ENCODE data around the gene C1QA.
"Not testable (repeated sequence)": the region's sequence is repeated elsewhere in the genome, so short reads cannot be mapped to it uniquely, and the experiment has no call there.

C1QA gene

DNA sequence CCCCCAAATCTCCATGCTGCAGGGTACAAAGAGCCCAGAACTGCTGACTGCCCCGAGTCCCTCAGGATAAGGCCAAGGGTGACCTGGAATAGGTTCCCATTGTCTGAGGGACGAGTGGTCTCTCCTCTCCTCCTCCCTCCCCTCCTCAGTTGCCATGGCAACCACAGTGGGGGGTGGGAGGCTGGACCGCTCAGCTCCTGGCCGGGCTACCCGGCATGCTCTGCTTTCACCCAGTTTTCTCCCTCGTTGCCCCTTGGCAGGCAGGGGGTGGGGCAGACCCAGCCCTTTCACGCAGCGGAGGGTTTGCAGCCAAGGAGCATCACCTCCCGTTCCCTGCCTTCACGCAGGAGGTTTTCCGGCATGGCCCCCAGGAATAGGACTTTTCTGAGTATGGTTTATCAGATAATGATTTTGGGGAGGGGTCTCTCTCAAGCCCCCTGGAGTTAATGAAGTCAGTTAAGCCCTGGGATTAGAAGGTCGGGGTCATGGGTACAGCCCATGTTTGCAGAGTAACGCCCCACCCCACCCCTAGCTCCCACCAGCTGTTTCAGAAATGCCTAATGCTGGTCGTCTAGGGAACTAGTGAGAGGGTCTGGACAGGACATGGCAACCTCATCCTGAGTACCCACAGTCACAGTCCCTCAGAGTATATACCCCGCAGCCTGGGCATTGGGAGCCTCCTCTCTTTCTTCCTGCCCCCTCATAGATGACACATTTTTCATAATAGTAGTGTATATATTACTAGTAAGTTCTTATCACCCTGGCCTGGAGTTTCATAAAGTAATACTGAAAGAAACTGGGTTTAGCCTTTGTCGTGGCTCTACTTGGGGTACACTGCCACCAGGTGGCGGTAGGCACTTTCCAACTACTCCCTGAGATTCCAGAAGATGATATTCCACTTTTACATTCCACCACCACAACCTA lies 37.3 kb downstream of the C1QA start:
- peak in 1 of 2 donors; percentile 31 for DNase-seq (ENCODE audit: low read depth in 2 of 2)

- no peak for DNase-seq (ENCODE audit: low read depth in 2 of 2)
Observed at GRCh38 chr1:22674410-22674749, 38.0 kb downstream of the C1QA start.

DNA sequence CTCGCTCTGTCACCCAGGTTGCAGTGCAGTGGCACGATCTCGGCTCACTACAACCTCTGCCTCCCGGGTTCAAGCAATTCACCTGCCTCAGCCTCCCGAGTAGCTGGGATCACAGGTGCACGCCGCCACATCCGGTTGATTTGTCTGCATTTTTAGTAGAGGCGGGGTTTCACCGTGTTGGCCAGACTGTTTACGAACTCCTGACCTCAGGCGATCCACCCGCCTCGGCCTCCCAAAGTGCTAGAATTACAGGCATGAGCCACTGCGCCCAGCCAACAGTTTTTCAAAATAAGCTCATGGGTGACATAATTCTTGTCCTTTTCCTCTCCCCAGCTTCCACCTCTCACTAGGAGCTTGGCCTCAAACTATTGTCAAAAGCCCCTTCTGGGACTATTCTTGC lies 39.7 kb downstream of the C1QA start:
- DNase-seq (ENCODE audit: low read depth in 2 of 2), result not testable (repeated sequence)

DNA sequence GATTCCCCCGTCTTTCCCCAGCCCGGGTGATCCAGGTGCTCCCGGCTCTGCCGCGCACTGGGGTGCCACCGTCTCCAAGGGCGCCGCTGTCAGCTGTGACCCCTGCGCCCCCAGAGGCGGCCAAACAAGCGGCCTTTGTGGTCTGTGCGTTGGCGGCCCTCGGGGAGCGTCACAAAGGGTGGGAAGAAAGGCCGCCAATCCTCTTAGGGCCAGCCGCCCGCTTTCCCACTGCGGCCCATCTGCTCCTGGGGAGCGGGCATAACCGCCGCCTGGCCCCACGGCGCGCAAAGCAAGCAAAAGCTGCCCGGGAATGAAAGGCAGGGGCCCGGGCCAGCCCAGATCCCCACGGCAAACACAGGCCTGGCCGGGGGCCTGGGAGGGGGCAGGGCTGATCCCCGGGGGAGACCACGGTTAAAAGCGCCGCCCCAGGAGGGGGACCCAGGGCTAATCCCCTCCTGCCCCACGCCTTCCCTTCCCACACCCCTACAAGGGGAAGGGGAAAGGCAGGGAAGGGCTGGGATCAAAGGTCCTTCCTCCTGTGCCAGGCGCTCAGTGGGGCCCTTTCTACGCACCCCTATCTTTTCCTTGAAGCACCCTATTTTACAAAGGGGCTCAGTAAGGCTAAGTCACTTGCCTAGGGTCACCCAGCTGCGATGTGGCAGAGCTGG lies 40.6 kb downstream of the C1QA start:
- no peak for DNase-seq (ENCODE audit: low read depth in 2 of 2)

DNA sequence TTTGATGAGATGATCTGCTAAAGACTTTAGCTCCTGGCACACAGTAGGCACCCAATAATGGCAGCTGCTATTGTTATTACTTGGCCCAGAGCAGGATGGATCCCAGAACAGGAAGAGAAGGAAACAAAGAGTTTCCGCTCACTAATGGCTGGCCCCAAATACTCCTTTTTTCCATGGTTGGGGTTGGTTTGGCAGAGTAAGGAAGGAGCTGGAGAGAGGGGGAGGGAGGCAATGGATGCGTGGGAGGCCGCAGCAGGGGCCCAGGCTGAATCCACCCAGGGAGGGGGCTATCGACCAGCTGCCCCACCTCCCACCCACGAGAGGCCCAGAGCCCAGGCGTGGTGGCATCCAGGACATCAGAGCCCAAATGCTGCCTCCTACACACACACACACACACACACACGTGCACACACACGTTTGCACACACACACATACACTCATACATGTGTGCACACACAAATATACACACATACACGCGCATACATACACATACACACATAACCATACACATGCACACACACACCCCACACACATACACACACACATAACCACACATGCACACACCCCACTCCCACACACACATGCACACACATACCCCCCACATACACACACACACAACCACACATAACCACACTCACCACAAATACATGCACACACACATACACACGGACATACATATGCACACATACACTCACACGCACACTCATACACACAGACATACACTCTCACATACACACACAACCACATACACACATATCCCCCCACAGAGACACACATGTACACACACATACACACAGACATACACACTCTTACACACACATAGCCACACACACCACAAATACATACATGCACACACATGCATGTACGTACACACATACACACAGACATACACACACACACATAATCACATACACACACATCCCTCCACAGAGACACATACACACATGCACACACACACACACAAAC lies 41.8 kb downstream of the C1QA start:
- no peak for DNase-seq (ENCODE audit: low read depth in 2 of 2)

DNA sequence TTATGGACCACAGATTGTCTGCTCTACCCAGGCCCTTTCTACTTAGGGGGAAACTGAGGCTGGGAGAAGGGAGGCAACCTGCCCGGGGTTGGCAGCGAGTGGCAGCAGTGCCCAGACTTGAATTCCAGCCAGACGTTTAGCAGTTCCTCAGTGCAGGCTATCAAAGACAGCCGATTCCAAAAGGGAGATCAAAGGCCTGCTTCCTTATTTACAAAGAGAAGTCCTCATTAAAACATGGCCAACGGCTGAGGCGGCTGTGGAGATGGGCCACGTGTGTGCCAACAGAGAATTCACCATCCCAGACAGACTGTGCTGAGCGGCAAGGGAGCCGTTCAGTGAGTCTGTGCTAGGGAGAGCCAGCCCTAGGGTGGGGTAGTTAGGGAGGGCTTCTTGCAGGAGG lies 44.3 kb downstream of the C1QA start:
- no peak for DNase-seq (ENCODE audit: low read depth in 2 of 2)

GRCh38 chr1:22681556-22682276 lies 45.3 kb downstream of the C1QA start:
- DNase-seq (ENCODE audit: low read depth in 2 of 2), result no peak

- no peak for DNase-seq (ENCODE audit: low read depth in 2 of 2)
Observed at GRCh38 chr1:22683547-22683946, 47.1 kb downstream of the C1QA start.

DNA sequence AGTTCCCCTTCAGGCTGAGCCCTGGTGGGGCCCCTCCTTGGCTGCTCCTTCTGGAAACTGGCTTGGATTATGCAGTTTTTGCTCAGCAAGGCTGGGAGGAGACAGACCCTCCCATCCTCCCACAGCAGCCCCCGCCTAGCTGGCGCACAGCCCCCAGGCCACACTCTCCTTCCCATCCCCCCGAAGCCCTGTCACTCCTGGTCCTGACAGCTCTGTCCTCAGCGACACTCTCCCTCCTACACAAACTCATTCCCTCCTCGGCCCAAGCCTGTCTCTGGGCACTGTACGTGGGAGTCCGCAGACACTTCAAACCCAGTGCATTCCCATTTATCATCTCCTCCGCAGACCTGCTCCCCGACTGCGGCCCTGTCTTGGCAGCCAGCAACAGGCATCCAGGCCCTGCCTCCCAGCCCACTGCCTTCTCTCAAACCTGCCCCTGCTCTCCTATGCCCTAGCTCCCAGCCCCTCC lies 49.2 kb downstream of the C1QA start:
- no peak for DNase-seq (ENCODE audit: low read depth in 2 of 2)

DNA sequence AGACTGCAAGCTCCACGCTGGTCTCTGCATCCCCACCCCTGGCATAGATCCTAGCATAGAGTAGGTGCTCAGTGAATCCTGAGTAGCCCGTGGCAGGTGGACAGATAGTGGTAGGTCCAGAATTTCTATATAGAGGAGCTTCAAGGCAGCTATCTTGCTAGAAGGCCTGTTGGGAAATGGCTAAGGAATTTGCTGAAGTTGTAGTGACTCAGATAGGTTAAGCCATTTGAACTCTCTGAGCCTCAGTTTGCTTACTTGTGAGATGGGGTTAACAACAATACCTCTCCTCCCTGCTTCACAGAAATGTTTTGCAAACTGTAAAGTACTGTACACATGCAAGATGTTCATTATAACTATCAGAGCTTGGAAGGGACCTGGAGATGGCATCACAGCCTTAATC lies 50.8 kb downstream of the C1QA start:
- DNase-seq (ENCODE audit: low read depth in 2 of 2), result no peak

DNA sequence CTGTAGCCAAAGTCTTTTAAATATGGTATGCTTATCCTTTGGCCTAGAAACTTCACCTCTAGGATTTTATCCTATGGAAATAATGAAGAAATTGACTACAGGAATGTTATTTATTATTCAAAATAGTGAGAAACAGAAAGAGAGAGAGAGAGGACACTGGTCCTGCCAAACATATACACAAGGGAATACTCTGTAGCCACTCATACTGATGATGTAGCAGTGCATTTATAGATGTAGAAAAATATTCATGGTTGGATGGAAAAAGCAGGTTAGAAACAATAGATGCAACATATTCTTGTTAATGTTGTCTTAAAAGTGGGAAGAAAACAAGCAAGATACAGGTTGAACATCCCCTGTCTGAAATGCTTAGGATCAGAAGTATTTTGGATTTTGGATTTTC lies 52.0 kb downstream of the C1QA start:
- no peak for DNase-seq (ENCODE audit: low read depth in 2 of 2)
